Astrocyte (in vitro differentiated cells and primary cell): Measurements from ENCODE around the gene DDR2.

ENCODE experiments used
- EZH2 ChIP-seq: IDR thresholded peaks from 2 replicates; pipeline ENCODE4 v1.6.1; 2012; ENCODE audit warnings: mild to moderate bottlenecking, low read length, inconsistent platforms; ENCODE audit not compliant: insufficient read depth
- TF ChIP-seq, protein P1 (sequence below): IDR thresholded peaks from 2 replicates; pipeline ENCODE4 v1.5.1; 2011; ENCODE audit warnings: low read depth, mild to moderate bottlenecking, inconsistent platforms, low read length, moderate library complexity; ENCODE audit not compliant: insufficient read depth

DNA sequence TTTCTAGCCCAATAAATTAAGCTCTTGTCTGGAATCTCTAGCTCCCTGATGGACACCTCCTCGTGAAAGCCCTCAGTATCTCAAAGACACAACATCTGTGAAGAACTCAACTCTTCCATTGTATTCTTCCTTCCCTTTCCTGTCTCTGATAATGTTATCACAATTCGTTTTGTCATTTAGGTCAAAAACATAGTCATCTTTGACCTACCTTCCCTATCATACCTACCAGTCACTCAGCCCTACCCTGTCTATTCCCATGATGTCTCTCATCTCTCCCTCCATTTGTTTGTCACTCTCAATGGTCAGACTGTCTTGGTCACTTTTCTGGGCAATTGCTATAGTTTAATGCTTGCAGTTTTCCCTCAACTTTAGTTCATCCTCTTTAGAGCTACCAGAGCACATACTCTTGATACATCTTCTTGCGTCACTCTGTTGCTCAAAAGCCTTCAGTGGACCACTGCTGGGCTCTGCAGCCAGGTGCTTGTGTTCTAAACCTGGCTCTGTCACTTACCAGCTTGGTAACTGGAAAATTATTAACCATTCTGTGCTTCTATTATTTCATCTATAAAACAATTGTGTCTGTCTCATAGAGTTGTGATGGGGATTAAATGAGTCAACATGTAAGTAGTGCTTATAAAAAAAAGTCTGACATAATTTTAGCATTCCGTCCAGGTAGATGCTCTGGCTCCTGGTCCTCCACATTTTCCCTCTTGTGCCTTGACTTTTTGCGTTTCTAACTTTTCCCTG is 39.6 kb downstream of the DDR2 start:
- TF ChIP-seq, protein P1, sequence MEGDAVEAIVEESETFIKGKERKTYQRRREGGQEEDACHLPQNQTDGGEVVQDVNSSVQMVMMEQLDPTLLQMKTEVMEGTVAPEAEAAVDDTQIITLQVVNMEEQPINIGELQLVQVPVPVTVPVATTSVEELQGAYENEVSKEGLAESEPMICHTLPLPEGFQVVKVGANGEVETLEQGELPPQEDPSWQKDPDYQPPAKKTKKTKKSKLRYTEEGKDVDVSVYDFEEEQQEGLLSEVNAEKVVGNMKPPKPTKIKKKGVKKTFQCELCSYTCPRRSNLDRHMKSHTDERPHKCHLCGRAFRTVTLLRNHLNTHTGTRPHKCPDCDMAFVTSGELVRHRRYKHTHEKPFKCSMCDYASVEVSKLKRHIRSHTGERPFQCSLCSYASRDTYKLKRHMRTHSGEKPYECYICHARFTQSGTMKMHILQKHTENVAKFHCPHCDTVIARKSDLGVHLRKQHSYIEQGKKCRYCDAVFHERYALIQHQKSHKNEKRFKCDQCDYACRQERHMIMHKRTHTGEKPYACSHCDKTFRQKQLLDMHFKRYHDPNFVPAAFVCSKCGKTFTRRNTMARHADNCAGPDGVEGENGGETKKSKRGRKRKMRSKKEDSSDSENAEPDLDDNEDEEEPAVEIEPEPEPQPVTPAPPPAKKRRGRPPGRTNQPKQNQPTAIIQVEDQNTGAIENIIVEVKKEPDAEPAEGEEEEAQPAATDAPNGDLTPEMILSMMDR: no peak
- TF ChIP-seq EZH2: no peak
